ENCODE measurements around the gene RRP8.

The RRP8 gene

GRCh38 chr11:6567371-6567745 lies 36.1 kb downstream of the RRP8 start:
- no peak for DNase-seq (ENCODE audit: low spot score)

DNA sequence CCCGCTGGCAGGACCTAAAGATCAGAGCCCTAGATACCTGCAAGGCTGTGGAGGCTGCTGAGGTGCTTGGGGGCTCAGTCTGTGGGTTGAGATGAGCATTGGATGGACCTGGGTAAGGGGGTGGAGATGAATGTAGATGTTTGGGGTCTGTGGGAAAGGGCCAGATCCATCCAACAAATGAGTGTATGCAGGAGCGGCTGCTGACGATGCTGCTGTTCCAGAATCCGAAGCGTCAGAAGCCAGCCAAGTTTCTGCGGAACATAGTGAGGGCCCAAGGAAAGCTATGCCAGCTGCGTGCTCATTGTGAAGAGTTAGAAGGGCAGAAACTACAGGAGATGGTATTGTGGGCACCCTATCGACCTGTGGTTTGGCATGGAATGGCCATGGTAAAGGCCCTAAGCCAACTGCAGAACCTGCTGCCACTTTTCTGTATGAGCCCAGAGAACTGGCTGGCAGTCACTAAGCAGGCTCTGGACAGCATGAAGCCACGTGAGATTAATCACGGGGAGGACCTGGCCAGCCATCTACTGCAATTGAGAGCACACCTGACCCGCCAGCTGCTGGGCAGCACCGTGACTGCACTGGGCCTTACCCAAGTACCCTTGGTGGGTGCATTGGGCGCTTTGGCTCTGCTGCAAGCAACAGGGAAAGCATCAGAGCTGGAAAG lies 36.6 kb downstream of the RRP8 start:
- DNase-seq (ENCODE audit: low spot score) = no peak

DNA sequence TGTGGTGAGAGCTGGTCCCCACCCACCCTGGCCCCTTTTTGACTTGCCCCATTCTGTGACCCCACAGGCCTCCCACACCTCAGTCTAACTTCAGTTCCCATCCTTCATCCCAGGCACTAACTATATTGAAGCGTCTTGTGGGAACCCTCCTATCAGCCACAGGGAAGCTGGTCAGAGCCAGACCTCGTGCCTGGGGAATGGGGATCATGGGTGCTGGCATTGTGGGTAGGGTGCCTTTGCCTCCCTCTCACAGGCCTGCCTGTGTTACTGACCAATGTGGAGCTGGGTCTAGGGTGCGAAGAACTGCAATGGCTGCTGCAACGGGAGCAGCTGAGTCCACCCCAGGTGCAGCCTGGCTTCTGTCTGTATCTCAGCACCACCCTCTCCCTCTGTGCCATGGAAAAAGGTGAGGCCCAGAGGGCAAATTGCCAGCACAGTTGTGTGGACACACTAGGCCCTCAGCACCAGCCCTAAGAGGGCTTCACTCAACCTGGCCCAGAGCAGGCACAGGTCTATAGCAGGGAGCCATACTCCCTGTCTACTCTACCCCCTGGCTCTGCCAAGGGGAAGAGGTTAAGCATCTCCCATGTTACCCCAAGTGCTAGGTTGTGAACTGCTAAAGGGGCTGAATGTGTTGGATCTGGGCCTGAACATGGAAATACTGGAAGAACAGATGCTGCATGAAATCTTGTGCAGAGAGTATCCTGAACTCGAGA lies 37.3 kb downstream of the RRP8 start:
- DNase-seq (ENCODE audit: low spot score) = no peak

GRCh38 chr11:6565325-6565724 lies 38.1 kb downstream of the RRP8 start:
- DNase-seq (ENCODE audit: low spot score) = no peak

DNA sequence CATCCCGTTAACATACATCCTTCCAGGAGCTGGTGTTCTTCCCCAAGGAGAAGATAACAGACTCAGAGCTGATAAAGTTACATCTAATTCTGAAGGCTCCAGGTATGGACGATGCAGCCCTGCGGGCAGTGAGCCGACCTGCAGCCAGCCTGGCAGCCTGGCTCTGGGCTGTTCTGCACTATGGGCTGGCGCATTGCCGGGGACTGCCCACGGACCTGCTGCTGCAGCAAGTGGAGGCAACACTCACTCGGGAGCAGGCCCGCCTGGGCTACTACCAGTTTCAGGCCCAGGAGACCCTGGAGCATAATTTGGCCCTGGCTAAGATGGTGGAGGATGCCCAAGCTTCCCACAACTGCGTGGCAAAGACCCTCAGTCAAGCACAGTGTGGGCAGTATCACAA lies 39.7 kb downstream of the RRP8 start:
- DNase-seq (ENCODE audit: low spot score) = no peak

- peak; percentile 6 for DNase-seq (ENCODE audit: low spot score)
These were observed 40.2 kb downstream of the RRP8 start for GRCh38 chr11:6563121-6563619.

- DNase-seq (ENCODE audit: low spot score) = no peak
These were observed 42.1 kb downstream of the RRP8 start for GRCh38 chr11:6561288-6561687.

DNA sequence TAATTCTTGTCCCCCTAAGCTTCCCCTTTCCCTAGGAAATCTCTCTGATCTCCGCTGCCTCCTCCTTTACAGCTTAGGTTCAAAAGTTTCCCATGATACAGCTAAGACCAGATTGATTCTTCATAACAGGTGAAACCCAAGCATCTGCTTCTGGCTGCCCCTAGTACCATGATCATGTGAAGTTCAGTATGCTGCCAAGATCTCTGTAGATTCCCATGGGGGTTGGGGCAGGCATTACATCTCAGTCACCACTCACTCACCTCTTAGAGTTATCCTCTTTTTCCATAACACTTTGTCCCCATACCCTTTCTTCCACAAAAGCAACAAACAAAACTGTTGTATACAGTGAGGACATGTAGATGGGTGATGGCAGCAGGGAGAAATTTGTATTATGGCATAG lies 44.0 kb downstream of the RRP8 start:
- no peak for DNase-seq (ENCODE audit: low spot score)

DNA sequence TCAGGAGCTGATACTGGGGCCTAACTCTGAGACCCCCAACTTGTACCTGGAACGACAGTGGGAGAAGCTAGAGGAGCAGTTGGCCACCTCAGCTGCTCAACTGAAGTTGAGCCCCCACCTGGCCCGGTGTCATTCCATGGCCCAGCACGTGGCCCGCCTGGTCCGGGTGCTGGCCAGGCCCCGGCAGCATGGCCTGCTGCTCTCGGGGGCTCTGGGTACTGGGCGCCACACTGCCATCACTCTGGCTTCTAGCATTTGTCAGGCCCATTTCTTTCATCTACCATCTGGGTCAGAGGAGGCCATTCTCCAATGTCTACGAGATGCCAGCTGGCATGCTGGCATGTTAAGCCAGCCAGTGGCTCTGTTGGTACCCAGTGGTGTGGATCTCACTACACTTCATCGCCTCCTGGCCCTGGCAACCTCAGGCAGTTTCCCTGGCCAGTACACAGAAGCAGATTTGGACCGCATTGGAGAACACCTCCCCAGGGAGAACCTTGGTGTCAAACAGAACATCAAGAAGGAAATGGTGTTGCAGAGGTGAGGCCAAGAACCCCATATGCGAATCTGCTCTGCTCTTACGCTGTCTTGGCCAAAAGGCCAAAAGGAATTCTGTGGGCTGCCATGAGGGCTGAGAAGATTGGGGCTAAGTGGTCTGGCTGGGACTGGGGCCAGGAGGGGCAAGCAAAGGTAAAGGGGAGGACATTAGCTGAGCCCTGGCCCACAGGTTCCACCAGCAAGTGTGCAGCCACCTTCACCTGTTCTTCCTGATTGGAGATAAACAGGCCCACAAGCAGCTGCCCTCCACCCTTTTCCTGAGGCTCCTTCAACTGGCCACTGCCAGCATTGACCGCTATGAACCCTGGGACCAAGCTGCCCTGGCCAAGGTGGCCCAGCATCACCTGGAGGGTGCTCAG lies 45.4 kb downstream of the RRP8 start:
- DNase-seq (ENCODE audit: low spot score) = no peak

- DNase-seq (ENCODE audit: low spot score) = no peak
These were observed 46.4 kb downstream of the RRP8 start for GRCh38 chr11:6557063-6557462.

DNA sequence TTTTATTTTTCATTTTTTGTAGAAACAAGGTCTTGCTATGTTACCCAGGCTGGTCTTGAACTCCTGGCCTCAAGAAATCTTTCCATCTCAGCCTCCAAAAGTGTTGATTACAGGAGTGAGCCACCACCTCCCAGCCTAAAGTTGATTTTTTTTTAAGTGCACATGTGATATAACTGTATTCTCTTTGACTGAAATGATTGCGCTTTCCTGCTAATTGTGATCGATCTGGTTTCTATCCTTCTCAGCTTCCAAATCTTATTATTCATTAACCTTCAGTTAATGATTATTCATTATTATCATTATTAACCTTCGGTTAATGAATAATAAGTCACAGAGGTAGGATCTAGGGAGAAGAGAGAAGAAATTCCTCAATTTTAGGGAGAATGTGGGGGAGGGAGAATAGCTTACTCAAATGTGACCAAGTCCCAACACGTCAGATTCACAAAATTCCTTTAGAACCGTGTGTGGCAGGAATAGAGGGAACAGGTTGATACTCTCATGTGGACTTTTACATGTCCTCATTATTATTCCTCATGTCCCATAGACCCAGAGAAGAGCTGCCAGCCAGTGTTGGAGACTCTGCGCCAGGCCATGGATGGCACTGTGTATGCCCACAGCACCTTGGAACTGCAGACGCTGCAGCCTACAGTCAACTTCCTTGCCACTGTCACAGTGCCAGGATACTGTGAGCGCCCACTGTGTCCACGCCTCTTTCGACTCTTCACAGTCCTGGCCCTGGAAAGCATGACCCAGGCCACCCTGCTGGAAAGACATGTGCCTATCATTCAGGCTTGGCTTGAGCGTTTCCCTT lies 47.1 kb downstream of the RRP8 start:
- no peak for DNase-seq (ENCODE audit: low spot score)

GRCh38 chr11:6554828-6555706 lies 48.3 kb downstream of the RRP8 start:
- no peak for DNase-seq (ENCODE audit: low spot score)

- DNase-seq (ENCODE audit: low spot score) = no peak
These were observed 49.8 kb downstream of the RRP8 start for GRCh38 chr11:6553634-6554033.

GRCh38 chr11:6548641-6549040 lies 54.8 kb downstream of the RRP8 start:
- peak; percentile 6 for DNase-seq (ENCODE audit: low spot score)

GRCh38 chr11:6548121-6548520 lies 55.3 kb downstream of the RRP8 start:
- DNase-seq (ENCODE audit: low spot score) = peak; percentile 59

DNA sequence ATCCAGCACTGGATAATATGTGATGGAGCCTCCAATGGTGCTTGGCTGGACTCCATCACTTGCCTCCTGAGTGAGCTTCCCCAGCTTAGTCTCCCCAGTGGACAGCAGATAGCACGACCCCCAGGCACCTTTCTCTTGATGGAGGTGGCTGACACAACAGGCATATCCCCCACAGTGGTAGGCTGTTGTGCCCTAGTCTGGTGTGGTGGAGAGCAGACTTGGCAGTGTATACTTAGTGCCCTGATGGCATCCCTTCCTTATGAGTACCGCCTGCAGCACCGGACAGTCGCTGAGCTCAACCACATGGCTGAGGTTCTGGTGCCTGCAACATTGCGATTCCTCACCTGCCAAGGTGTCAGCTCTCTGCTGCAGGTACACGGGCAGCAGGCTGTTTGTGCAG lies 56.2 kb downstream of the RRP8 start:
- no peak for DNase-seq (ENCODE audit: low spot score)

GRCh38 chr11:6546735-6547134 lies 56.7 kb downstream of the RRP8 start:
- DNase-seq (ENCODE audit: low spot score) = no peak

DNA sequence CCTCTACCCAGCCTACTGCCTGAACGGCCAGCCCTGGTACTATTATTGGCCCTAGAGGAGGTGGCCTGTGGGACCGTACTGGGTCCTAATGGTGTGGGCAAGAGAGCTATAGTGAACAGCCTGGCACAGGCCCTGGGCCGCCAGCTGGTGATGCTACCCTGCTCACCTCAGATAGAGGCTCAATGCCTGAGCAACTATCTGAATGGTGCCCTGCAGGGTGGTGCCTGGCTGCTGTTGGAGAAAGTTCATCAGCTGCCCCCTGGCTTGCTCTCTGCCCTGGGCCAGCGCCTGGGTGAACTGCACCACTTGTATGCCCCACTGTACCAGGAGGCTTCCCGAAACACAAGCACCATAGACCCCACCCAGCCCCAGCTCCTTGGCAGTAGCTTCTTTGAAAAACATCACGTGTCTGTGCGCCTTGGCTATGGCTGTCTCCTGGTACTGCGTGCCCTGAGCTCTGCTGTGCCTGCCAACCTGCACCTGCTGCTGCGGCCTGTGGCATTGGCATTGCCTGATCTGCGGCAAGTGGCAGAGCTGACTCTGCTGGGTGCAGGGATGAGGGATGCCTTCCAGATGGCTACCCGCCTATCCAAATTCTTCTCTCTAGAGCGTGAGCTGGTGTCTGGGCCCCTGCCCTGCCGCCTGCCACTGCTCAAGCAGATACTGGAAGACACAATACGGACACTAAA lies 57.4 kb downstream of the RRP8 start:
- DNase-seq (ENCODE audit: low spot score) = no peak
